Glomerular visceral epithelial cell (primary cell): ENCODE measurements around the gene ADCK1.
"Not testable (repeated sequence)": the region's sequence is repeated elsewhere in the genome, so short reads cannot be mapped to it uniquely, and the experiment has no call there.

Source experiments
- DNase-seq: peaks from one replicate; pipeline ENCODE4 v3.0.0-alpha.2; 2016; ENCODE audit errors: extremely low spot score

ADCK1 gene

DNA sequence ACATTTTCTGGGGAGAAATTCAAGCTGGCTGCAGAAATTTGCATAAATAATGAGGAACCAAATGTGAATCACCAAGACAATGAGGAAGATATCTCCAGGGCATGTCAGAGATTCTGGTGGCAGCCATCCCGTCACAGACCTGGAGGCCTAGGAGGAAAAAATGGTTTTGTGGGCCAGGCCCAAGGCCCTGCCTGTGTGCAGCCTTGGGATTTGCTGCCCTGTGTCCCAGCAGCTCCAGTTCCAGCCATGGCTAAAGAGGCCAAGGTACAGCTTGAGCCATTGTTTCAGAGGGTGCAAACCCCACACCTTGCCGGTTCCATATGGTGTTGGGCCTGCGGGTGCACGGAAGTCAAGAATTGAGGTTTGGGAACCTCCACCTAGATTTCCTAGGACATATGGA is 147.5 kb downstream of the ADCK1 start:
- DNase-seq = no peak

DNA sequence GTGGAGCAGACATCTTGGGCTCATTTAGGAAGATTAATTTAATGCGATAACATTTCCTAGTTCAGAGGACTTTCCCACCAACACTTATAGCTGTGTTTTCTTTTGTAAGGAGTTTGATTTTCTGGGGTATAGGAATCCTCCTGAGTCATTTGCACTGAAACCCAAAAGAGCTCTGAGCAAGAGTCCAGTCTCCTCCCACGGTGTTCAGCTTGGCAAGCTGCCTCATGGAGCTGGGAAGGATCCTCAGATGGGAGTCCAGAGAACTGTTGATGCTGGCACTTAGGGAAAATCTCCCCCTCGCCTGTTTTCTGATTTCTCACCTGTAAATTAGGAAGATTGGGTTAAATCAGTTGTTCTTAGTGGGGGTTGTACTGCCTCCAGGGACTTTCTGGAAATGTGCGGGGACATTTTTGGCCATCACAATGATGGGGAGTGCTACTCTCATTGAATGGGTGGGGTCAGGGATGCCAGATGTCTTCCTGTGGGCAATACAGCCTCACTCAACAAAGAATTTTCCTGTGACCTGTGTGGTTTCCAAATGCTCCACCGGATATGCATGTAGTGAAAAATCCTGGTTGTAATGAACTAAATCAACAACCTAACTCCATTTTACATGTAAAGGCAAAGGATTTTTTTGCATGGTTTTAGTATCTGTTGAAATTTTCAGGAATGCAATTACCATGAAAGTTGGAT is 150.6 kb downstream of the ADCK1 start:
- no peak for DNase-seq

DNA sequence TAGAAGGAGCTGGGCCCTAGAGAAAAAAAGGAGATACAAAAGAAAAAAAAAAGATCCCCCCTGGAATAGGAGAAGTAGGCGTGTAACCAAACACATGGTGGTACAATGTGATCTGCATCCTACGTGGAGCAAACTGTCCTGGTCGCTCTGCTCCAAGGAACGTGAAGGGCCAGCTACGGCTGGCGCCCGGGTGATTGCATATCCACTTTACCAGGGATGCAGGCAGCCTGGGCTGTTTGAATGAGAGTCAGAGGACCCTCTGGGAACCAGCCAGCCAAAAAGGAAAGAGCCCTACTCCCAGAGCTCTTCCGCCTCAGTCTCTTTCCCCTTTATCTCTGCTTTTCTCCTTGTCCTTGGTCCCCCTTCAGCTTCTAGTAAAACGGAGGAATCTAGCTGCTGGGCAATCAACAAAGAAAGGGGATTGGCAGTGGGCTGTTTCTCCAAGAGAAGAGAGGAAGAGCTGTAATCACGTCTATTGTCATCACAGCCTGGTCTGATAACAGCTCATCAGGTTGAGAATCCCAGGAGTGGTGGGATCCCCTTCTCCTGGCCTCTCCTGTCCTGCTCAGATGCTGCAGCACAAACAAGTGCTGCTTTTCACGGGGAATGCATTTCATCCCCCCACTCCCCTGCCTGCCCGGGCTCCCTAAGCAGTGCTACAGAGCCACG is 156.0 kb downstream of the ADCK1 start:
- no peak for DNase-seq

DNA sequence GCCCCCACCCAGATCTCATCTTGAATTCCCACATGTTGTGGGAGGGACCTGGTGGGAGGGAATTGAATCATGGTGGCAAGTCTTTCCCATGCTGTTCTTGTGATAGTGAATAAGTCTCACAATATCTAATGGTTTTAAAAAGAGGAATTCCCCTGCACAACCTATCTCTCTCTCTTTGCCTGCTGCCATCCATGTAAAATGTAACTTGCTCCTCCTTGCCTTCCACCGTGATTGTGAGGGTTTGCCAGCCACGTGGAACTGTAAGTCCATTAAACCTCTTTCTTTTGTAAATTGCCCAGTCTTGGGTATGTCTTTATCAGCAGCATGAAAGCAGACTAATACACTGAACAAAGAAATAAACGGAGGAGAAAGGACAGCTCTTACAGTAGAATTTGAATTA is 159.8 kb downstream of the ADCK1 start:
- DNase-seq = not testable (repeated sequence)

DNA sequence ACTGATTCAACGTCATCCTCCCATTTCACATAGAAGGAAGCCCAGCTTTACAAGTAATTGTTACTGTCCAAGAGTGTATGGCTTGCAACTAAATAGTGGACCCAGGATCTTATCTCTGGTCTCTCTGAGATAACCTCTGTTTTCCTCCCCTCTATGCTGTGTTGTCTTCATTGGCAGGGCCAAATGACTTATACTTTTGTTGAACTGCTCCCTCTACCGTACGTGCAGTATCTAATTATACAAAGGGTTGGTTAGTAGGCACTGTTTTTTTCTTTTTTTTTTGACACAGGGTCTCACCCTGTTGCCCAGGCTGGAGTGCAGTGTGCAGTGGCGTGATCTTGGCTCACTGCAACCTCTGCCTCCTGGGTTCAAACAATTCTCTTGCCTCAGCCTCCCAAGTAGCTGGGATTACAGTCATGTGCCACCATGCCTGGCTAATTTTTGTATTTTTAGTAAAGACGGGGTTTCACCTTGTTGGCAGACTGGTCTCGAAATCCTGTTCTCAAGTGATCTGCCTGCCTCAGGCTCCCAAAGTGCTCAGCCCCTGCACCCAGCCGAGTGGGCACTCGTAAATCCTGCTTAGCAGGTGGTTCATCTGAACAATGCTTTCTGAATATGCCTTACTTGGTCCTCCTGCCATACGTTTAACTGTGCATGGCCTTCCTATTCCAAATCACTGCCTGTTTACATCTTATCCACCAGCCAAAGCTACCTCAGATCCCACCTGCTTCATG is 162.1 kb downstream of the ADCK1 start:
- DNase-seq = no peak

DNA sequence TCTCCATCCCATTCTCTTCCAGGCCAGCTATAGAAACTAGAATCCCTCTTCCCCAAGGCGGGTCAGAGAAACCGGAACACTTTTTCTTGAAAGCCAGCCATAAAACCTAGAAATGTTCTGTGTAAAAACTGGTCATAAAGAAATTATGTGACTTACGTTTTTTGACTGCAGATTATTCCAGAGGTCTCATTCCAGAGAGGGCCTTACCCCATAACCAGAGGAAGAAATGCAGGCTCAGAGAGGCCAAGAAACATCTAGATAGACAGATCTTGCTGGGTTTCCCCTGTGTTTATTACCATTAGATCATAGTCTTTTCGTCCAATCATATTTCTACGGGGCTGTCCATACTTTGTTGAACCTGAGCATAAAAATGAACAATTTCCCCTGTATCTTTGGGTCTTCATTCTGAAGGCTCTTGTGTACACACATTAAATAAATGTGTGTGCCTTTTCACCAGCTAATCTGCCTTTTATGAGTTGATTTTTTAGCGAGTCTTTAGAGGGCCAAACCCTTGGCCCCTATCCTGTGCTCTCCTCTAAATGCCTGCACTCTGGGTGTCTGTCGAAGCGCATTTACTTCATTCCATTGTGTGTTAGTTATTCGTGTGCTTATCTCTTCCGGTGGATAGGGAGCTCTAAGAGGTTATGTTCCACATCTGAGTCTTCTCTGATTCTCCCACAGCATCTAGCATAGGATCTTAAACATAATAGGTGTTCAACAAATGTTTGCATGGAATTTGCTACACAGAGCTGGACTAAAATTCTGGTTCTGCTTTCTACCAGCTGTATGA is 163.0 kb downstream of the ADCK1 start:
- no peak for DNase-seq

DNA sequence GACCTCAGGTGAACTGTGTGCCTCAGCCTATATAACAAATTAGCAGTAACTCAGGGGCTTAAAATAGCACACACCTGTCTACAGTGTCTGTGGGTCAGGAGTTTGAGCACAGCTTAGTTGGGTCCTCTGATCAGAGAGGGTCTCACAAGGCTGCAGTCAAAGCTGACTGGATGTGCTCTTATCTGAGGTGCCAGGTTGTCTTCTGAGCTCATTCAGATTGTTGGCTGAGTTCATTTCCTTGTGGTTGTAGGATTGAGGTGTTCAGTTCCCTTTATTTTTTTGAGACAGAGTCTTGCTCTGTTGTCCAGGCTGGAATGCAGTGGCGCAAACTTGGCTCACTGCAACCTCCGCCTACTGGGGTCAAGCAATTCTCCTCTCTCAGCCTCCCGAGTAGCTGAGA is 164.7 kb downstream of the ADCK1 start:
- DNase-seq = no peak

DNA sequence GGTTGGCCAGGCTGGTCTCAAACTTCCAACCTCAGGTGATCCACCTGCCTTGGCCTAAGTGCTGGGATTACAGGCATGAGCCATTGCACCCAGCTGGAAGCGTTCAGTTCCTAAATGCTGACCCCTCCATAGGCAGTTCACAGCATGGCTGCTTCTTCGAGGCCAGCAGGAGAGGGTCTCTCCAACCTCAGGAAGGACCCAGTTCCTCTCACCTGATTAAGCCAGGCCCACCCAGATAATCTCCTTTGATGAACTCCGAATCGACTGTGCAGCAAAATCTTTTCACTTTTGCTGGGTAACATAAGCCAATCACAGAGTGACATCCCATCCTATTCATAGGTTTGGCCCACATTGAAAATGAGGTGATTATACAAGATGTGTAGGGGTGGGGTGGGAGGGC is 165.1 kb downstream of the ADCK1 start:
- DNase-seq = no peak

DNA sequence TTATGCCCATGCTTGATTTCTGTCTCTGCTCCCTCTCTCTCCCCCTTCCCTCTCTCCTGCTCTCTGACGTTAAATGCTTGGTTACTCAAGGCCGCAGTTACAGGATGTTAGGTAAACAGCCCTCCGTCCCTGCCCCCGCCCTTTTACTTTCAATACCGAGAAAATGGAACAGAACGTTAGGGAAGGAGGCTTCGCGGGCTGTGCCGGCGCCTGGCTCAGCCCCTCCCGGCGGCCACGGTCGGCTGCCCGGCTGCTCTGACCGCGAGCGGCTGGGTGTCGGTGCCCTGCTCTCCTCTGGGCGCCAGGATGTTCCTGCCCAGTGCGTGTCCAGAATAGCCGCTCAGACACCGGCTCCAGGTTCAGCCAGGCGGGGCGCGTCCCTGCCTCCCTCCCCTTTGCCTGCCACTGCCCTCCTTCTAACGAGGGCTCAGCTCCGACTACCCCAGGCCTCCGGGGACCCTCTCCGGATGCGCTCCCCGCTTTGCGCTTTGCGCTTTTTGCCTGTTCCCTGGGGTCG is 166.1 kb downstream of the ADCK1 start:
- peak; percentile 83 for DNase-seq

DNA sequence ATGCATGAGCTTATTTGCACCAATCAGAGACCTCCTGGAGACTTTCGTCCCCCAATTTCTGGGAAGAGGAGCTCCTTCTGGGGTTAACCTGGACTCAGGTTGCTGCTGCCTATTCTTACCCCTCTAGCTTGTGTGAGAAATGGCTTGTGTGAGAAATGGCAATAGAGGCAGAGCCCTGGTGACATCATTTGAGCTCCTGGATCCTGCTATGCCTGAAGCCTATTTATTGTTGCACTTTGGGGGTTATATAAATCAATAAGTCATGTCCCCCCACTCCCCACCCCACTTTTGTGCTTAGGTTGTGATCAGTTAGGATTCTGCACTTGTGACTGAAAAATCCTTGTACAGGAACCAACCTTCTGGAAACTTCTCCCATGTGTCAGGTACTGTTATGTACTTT is 167.2 kb downstream of the ADCK1 start:
- no peak for DNase-seq

DNA sequence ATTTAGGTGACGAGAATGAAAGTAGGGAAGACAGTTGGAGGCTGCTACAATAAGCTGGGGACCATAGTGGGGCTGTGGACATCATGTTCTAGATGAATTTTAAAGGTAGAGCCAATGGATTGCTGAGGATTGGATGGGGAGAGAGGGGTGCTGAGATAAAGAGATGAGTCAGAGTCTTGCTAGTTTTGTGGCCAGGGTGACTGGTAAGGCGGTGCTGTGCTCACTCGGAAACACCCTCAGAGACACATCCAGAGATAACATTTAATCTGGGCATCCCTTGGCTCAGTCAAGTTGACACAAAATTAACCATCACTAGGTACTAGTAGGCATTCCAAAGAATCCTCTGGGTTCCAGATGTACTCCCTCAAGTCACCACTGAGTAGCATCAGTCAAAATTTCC is 170.7 kb downstream of the ADCK1 start:
- no peak for DNase-seq

DNA sequence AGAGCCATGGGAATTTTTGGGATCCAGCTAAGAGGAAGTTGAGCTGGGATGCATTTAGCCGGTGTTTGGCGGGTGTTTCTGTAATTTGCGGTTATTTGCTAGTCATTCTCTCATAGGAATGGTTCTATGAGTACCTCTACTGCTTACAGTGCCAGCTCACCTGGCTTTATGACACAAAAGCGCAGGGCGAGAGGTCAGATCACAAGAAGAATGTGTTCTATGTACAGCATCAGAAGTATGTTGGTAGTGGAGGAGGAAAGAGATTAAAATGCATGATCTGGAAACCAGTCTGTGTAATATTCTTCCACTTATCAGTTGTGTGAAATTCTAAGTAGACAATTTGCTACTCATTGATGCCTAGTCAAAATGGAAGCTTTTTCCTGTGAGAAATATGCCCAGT is 173.3 kb downstream of the ADCK1 start:
- no peak for DNase-seq

DNA sequence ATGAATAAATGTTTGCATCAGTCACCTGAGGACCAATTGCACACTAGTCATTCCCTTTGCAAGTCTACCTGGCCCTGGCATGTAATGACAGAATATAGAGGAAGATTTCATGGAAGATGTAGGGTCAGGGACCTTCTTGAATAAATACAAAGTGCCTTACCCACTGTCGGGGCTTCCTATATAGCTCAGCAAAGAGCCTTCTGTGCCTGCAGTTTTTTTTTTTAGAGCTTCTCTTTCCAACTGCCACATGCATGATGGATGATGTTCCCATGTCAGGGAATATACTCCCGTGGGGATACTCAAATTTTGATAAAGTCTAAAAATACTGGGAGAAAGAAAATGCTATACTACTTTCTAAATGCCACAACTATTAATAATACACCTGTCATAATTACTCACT is 176.7 kb downstream of the ADCK1 start:
- DNase-seq = no peak

DNA sequence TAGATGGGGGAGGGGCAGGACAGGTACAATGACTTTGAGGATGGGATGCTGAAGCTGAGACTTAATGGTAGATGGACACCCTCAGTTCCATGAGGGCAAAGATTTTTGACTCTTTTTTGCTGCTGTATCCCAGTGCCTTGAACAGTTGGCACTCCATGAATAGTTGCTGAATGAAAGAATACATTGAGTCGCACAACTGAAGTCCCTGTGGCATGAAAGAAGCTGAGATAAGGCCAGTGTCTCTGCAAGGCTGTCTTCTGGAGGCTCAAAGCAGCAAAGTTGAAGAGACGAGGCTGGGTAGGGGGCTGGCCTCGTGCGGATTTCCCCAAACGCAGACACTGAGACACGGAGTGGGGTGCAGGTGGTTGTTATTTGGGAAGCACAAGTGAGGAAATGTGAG is 179.3 kb downstream of the ADCK1 start:
- DNase-seq = no peak

DNA sequence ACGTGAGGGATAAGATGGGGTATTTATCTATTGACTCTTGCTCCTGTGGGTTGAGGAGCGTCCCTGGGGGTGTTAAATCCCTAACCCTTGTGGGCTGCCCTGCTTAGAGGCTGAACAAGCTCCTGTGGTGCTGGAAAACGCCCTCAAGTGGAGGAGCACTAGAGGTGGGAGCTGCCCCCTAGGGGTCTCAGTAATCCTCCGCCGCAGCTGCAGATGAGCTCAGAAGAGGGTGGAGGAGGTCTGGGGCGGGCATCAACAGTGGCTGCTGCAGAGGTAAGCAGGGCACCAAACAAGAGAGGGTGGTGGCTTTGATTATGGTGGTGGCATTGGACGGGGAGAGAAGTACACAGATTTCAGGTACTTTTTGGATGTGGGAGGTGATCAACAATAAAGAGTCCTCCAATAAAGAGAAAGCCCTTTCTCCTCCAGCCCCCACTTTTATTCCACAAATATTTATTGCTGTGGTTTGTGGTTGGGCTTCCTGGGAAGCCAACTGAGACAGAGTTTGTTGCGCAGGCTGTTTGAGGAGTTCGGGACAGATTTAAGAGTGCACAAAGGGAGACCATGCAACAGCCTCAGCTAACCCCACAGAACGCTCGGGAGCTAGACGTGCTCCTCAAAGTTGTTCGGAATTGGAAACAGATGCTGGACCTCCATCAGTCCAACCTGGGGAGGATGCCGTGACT is 179.9 kb downstream of the ADCK1 start:
- no peak for DNase-seq

DNA sequence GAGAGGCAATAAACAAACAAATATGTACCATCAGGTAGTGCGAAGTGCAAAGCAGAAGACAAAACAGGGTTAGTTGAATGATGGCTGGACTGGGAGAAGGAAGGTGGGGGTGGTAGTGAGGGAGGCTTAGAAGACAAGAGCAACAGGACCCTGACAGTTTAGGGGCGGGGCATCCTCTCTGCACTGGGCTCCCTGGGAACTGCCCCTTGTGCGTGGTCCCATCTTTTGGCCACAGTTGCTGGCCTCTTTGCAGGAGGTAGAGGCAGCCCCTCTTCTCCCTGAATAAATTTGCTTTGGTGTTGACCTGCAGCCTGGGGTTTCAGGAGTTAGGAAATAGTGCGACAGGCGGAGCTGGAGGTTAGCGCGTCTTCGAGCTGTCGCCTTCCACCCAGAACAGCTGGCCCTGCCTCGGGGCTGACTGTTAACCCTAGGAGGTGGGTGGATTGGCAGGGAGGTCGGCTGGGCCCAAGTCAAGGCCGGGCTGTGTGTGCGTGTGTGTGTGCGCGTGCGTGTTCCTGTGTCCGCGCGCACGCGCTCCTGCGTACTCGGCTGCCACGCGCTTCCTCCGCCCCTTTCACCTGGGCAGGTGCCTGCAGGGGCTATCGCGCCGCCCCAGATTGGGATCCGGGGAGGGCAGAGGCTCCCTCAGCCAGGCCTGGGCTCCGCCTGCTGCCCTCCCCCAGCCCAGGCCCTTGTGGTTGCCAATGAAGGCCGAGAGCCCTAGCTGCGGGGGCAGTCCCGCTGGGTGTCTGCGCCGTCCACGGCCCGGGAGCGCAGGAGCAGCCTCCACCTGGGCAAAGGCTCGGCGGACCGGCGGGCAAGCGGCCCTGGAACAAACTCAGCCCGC is 180.8 kb downstream of the ADCK1 start:
- DNase-seq = no peak
